ENCODE results near the gene GAS6. TPM values are rescaled to one million over a fixed set of nuclear protein-coding genes. Genes with fewer than 3 reads are reported as not detected.

Gene GAS6
- total RNA-seq, 1 experiment from 2014 or later: 28.1 TPM

DNA sequence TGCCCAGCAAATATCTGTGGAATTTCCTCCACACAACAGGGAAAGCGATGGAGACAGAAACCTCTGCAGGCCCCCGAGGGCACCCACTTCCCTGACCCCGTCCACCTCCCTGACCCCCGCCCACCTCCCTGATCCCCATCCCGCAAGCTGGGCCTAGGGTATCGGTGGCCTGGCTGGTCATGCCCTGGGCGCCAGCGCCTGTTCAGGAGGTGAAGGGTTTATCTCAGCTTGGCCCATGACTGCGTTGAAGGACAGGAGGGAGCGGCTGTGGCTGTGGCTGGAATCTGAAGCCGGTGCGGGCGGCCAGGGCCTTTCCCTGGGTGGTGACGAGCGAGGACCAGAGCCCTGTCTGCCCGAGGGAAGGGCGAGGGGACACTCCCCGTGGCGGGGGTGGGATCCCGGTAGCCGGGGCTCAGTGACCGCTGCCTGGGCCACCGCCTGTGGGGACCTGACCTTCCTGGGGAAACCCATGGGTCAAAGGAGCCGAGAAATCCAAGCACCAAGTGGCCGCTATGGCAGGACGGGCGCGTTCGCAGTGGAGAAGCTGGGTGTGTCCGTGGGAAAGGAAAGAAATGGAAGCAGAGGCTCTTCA, 20.7 kb downstream of the GAS6 start:
- in situ Hi-C loops (cut with HindIII; ENCODE audit: low pct_unique_long_range_greater_than_20kb, low sequenced_read_pairs): no loop called here
- ATAC-seq (no peak), DNase-seq (ENCODE audit: low read depth, low spot score) (no peak)

DNA sequence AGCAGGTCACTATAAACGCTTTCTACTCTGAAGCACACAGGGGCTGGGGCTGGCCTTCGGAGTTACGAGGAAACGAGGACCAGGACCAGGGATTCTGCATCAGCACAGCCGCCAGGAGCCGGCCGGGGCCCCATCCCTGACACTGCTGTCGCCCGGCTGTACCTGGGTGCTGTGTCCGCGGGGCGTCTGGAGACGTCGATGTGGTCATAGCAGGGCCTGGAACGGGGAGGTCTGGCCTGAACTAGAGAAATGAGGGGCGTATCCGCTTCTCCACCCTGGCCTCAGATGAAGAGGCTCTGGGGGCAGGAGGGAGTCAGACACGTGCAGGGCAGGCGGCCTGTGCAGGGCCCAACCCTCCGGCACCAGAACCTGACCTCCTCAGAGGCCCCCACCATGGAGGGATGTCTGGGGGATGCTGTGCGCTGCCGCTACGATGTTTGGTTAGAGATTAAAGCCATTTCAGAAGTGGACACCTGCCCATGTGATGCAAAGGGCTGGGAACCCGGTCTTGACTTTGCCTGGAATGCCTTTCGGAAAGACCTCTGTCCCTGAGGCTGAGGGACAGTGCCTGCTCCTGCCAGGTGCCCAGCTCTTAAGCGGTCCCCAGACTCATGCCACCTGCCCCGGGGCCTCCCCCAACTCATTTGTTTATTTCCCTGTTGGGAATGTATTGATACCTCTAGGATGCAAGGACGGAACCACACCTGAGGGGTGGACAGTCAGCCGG, 21.4 kb downstream of the GAS6 start:
- Histone ChIP-seq H3K27me3 (ENCODE audit: control insufficient read depth, insufficient read depth, low read length) (no peaks in the 10 kb centered on the region), H3K27ac (ENCODE audit: low read length) (no peak overlapping the region), H3K9me3 (ENCODE audit: control insufficient read depth, insufficient read depth, low read depth, low read length) (no peaks in the 10 kb centered on the region), H3K36me3 (ENCODE audit: control insufficient read depth, insufficient read depth, low read length) (no peaks in the 10 kb centered on the region), H3K4me1 (ENCODE audit: control insufficient read depth, insufficient read depth, low read length) (peaks cover 24% of the 10 kb centered on the region), H3K4me3 (ENCODE audit: low read depth in 2 of 2, low read length in 2 of 2) (no peak overlapping the region)
- TF ChIP-seq POLR2AphosphoS5 (IDR thresholded peaks at IDR 0.05; ENCODE audit: low read depth, low read length) (no peak), SIN3A (IDR thresholded peaks at IDR 0.05; ENCODE audit: borderline replicate concordance, insufficient read depth, low read depth, low read length) (no peak), TCF7L2 (IDR thresholded peaks at IDR 0.05; ENCODE audit: low read depth, low read length) (no peak)
- TF ChIP-seq, protein P1, sequence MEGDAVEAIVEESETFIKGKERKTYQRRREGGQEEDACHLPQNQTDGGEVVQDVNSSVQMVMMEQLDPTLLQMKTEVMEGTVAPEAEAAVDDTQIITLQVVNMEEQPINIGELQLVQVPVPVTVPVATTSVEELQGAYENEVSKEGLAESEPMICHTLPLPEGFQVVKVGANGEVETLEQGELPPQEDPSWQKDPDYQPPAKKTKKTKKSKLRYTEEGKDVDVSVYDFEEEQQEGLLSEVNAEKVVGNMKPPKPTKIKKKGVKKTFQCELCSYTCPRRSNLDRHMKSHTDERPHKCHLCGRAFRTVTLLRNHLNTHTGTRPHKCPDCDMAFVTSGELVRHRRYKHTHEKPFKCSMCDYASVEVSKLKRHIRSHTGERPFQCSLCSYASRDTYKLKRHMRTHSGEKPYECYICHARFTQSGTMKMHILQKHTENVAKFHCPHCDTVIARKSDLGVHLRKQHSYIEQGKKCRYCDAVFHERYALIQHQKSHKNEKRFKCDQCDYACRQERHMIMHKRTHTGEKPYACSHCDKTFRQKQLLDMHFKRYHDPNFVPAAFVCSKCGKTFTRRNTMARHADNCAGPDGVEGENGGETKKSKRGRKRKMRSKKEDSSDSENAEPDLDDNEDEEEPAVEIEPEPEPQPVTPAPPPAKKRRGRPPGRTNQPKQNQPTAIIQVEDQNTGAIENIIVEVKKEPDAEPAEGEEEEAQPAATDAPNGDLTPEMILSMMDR (IDR thresholded peaks at IDR 0.05): no peak
- TF ChIP-seq, protein P2, sequence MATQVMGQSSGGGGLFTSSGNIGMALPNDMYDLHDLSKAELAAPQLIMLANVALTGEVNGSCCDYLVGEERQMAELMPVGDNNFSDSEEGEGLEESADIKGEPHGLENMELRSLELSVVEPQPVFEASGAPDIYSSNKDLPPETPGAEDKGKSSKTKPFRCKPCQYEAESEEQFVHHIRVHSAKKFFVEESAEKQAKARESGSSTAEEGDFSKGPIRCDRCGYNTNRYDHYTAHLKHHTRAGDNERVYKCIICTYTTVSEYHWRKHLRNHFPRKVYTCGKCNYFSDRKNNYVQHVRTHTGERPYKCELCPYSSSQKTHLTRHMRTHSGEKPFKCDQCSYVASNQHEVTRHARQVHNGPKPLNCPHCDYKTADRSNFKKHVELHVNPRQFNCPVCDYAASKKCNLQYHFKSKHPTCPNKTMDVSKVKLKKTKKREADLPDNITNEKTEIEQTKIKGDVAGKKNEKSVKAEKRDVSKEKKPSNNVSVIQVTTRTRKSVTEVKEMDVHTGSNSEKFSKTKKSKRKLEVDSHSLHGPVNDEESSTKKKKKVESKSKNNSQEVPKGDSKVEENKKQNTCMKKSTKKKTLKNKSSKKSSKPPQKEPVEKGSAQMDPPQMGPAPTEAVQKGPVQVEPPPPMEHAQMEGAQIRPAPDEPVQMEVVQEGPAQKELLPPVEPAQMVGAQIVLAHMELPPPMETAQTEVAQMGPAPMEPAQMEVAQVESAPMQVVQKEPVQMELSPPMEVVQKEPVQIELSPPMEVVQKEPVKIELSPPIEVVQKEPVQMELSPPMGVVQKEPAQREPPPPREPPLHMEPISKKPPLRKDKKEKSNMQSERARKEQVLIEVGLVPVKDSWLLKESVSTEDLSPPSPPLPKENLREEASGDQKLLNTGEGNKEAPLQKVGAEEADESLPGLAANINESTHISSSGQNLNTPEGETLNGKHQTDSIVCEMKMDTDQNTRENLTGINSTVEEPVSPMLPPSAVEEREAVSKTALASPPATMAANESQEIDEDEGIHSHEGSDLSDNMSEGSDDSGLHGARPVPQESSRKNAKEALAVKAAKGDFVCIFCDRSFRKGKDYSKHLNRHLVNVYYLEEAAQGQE (IDR thresholded peaks at IDR 0.05; ENCODE audit: insufficient read depth in 1 of 2, low read depth in 2 of 2, low read length in 1 of 2): no peak
- ChIA-PET POLR2A (interaction anchor here (0.5 to 0.6 kb wide), 2 partner anchors 157 to 206 kb away, joined by 4 to 14 read pairs; no protein-coding TSS in a partner anchor), CTCF (no interaction called here)
- DNase-seq (ENCODE audit: low read depth, low spot score) (no peak), ATAC-seq (no peak)
- BruUV-seq (replicated peaks): no TSS peak
- intact Hi-C loops (cut with micrococcal nuclease; ENCODE audit: unreplicated experiment) (no loop called here), in situ Hi-C loops (cut with HindIII; ENCODE audit: low pct_unique_long_range_greater_than_20kb, low sequenced_read_pairs) (no loop called here)

More for the DNA sequence above, 20.7 kb downstream of the GAS6 start:
- TF ChIP-seq, protein P1 (IDR thresholded peaks at IDR 0.05): no peak
- TF ChIP-seq SIN3A (IDR thresholded peaks at IDR 0.05; ENCODE audit: borderline replicate concordance, insufficient read depth, low read depth, low read length) (no peak), TCF7L2 (IDR thresholded peaks at IDR 0.05; ENCODE audit: low read depth, low read length) (no peak), POLR2AphosphoS5 (IDR thresholded peaks at IDR 0.05; ENCODE audit: low read depth, low read length) (no peak)
- TF ChIP-seq, protein P2 (IDR thresholded peaks at IDR 0.05; ENCODE audit: insufficient read depth in 1 of 2, low read depth in 2 of 2, low read length in 1 of 2): no peak
- H3K27ac ChIP-seq (ENCODE audit: low read length): no peak overlapping the region
- H3K4me3 ChIP-seq (ENCODE audit: low read depth in 2 of 2, low read length in 2 of 2): no peak overlapping the region
- H3K9me3 ChIP-seq (ENCODE audit: control insufficient read depth, insufficient read depth, low read depth, low read length): no peaks in the 10 kb centered on the region
- no TSS peak for BruUV-seq (replicated peaks)
- intact Hi-C loops (cut with micrococcal nuclease; ENCODE audit: unreplicated experiment): no loop called here
- peaks cover 21% of the 10 kb centered on the region for H3K4me1 ChIP-seq (ENCODE audit: control insufficient read depth, insufficient read depth, low read length)
- H3K27me3 ChIP-seq (ENCODE audit: control insufficient read depth, insufficient read depth, low read length): no peaks in the 10 kb centered on the region
- no peaks in the 10 kb centered on the region for H3K36me3 ChIP-seq (ENCODE audit: control insufficient read depth, insufficient read depth, low read length)
- CTCF ChIA-PET: no interaction called here
- POLR2A ChIA-PET: interaction anchor here (0.6 kb wide), 1 partner anchor 205 kb away, joined by 4 read pairs; no protein-coding TSS in a partner anchor
